ENCODE data around the gene CETN1.

CETN1 gene

DNA sequence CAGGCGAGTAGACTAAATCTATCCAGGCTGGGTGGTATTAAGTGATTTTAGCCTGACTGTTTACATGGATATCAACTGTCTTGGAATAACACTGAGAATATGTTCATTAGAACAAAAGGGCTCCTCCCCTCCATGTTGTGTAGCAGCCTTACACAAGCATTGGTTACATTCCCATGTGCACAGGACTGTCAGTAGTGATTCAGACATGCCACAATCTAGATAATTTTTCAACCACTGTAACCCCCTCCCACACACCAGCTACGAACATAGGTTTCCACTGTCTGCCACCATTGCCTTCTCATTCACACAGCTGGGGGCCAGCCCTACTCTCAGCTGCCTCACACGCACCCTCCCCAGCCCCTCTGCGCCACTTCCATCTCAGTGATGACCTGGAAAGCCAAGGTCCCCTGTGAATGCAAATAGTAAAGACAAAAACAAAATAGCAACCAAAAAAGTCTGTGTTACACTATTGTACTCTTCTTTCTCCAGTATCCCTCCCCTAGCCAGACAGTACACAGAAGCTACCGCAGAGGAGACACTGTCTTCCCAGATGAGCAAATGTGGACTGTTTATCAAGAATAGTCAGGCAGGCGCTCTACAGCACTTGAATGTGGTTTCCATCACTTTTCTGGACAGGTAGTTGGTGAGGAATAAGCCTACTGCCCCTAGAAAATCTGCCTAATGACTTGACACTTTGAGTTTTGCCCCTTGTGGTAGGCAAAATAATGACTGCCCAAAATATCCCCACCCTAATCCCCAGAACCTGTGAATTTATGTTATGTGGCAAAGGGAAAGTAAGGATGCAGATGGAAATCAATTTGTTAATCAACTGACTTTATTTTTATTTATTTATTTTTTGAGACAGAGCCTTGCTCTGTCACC lies 49.3 kb downstream of the CETN1 start:
- TF ChIP-seq, protein P1, sequence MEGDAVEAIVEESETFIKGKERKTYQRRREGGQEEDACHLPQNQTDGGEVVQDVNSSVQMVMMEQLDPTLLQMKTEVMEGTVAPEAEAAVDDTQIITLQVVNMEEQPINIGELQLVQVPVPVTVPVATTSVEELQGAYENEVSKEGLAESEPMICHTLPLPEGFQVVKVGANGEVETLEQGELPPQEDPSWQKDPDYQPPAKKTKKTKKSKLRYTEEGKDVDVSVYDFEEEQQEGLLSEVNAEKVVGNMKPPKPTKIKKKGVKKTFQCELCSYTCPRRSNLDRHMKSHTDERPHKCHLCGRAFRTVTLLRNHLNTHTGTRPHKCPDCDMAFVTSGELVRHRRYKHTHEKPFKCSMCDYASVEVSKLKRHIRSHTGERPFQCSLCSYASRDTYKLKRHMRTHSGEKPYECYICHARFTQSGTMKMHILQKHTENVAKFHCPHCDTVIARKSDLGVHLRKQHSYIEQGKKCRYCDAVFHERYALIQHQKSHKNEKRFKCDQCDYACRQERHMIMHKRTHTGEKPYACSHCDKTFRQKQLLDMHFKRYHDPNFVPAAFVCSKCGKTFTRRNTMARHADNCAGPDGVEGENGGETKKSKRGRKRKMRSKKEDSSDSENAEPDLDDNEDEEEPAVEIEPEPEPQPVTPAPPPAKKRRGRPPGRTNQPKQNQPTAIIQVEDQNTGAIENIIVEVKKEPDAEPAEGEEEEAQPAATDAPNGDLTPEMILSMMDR (IDR thresholded peaks at IDR 0.05), result no peak

DNA sequence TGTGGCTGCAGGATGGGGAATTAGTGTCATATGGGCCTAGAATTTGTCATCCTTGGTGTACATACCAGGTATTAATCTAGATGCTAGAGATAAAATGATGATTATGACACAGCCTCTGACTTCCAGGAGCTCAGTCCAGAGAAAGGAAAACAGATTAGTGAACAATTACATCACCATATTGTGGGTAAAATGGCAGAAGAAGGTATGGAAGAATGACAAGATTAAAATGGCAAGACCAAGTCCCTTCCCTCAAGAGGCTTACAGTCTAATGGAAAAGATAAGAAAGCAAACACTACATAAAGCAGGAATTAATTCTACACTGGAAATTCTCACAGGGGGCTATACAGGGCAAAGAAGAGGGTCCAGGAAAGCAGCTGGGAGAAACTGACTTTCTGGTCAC lies 51.4 kb downstream of the CETN1 start:
- TF ChIP-seq, protein P1 (IDR thresholded peaks at IDR 0.05), result no peak
